IPS DF 6.9 (cell line): ENCODE results near the gene ABCA10.

Source experiments
- DNase-seq: peaks from one replicate; pipeline ENCODE4 v3.0.0-alpha.2; 2013; ENCODE audit warnings: low read depth, low spot score
- H3K27ac ChIP-seq: one replicate; pipeline ENCODE4 v1.5.1; 2013; ENCODE audit warnings: low read length, control low read depth
- H3K27me3 ChIP-seq: 2 replicates; pipeline ENCODE4 v1.6.1; 2013; ENCODE audit warnings: mild to moderate bottlenecking, low read length; ENCODE audit not compliant: control insufficient read depth, insufficient read depth
- H3K36me3 ChIP-seq: 2 replicates; pipeline ENCODE4 v1.6.1; 2013; ENCODE audit warnings: low read length; ENCODE audit not compliant: control insufficient read depth, insufficient read depth
- H3K4me1 ChIP-seq: 2 replicates; pipeline ENCODE4 v1.6.1; 2013; ENCODE audit warnings: low read length; ENCODE audit not compliant: control insufficient read depth, insufficient read depth
- H3K4me3 ChIP-seq: 2 replicates; pipeline ENCODE4 v1.5.1; 2013; ENCODE audit warnings: mild to moderate bottlenecking, low read length
- H3K9me3 ChIP-seq: 2 replicates; pipeline ENCODE4 v1.6.1; 2013; ENCODE audit warnings: low read length, inconsistent platforms; ENCODE audit not compliant: control insufficient read depth, insufficient read depth
- WGBS: extraction: QIAGEN DNeasy Blood & Tissue Kit; methylation state at CpG from one replicate; pipeline ENCODE4 v1.1.7; 2013; ENCODE audit warnings: mixed read lengths, missing lambda C conversion rate; ENCODE audit not compliant: insufficient read length, insufficient coverage; 5-methylcytosine and 5-hydroxymethylcytosine counted together

ABCA10 gene

DNA sequence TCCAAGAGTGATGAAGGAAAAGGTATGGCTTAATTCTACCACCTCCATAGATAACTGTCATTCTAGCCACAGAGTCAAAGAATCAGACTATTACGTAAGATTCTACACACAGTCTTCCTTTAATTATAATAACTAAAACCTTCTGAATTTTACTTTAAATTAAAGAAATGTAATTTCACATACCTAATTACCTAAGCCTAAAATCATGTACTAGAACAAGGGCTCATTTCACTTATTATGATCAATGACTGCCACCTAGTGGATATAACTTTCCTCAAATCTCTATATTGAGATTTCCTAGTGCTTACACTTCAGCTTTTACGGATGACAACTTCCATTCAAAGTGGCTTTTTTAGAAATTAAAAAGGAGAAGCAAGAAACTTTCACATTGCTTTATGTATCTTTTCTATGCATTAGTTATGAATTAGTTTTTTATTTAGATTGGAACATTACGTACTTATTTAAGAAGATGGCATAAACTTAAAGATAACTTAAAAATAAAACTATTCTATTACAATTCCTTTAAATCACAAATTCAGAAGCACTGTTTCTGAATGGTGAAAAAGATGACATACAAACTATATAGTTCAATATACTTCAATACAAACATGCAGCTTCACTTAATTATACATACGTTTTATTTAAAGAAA lies 18.2 kb upstream of the ABCA10 start:
- Histone ChIP-seq H3K4me3 (no peak overlapping the region), H3K4me1 (no peaks in the 10 kb centered on the region), H3K9me3 (no peaks in the 10 kb centered on the region), H3K27me3 (no peaks in the 10 kb centered on the region), H3K27ac (no peak overlapping the region), H3K36me3 (no peaks in the 10 kb centered on the region)
- 100% methylated on average over 1 of the region's 4 CpGs for WGBS
- peak; percentile 4 for DNase-seq

DNA sequence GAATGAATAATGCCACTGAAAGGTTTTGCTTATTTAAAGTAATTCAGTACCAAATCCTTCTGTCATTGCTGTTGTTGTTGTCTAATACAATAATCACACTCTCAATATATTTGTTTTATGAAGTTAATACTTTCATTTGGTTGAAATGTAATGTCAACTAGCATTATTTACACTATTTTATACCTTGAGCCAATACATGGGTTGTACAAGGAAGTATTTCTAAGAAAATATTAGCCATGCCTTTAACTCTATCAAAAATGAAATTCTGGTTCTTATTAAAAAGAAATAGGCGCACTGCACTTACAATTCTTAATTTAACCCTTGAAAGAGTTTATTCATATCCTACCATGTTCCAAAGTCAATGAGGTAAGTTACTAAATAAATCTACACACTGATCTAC lies 17.6 kb upstream of the ABCA10 start:
- no CpG with 5 or more reads among the region's 1 CpG for WGBS
- no peak for DNase-seq

DNA sequence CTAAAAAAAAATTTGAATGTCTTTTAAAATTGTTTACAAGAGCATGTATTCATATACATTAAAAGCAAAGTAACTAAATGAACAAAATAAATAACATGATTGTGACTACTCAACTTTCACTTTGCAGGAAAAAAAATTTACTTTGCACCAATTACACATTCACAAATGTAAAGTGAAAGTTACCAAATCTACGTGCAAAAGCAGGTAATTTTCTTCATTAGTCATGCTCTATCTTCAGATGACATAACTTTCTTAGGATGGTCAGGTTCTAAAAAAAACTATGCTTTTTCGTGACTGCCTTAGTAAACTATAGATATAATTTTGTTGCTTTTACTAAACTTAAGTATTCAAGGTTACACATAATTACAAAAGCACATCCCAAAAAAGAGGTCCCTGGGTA lies 17.0 kb upstream of the ABCA10 start:
- H3K27ac ChIP-seq, result no peak overlapping the region
- no peaks in the 10 kb centered on the region for H3K27me3 ChIP-seq
- WGBS, result no CpG with 5 or more reads among the region's 2 CpGs
- no peaks in the 10 kb centered on the region for H3K9me3 ChIP-seq
- H3K4me1 ChIP-seq, result no peaks in the 10 kb centered on the region
- no peak overlapping the region for H3K4me3 ChIP-seq
- DNase-seq, result no peak
- H3K36me3 ChIP-seq, result no peaks in the 10 kb centered on the region

More for the DNA sequence above, 17.6 kb upstream of the ABCA10 start:
- Histone ChIP-seq H3K27ac (no peak overlapping the region), H3K4me3 (no peak overlapping the region), H3K4me1 (no peaks in the 10 kb centered on the region), H3K27me3 (no peaks in the 10 kb centered on the region), H3K36me3 (no peaks in the 10 kb centered on the region), H3K9me3 (no peaks in the 10 kb centered on the region)

DNA sequence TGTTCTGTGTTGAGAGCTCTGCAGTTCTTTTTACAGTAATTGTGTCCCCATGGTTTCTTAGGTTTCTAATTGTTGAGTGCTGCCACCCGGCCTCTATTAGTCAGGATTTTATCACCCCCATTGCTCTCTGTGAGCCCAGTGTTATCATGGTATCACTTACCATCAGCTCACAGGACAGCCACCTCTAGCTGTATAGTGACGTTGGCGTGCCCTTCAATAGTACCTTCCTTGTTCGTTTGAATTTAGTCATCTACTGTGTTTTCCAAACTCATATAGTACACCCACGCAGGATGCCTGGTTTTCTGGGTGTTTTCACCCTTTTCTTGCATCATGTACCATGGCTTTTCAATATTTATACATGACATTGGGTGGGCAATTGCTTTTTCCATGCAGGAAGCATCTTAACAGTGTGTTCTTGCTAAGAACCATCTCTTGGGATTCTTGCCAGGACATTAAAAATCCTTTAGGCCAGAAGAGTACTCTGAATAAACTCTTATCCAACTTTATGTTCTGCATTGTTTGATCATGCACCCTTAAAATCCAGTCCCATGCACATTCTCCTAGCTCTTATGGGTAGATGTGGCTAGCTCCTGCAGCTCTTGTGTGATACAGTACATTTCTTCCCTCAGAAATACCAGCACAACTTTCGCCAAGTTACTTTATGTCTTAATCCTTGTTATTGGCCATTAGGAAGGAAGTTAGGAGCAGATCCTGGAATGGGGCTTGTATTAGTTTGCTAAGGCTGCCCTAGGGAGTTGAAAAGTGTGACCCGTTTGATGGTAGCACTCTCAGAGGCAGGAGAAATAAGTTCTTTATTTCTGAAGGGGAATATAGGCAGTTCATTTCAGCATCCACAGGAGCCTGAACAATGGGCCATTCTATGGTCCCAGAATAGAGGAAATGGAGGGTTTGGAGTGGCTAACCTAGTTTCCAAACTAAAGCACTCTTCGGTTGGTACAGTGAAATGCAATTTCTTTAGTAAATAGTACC lies 11.3 kb upstream of the ABCA10 start:
- DNase-seq, result no peak
- Histone ChIP-seq H3K4me1 (no peaks in the 10 kb centered on the region; the same call in 1 of the 2 replicates), H3K27me3 (no peaks in the 10 kb centered on the region), H3K4me3 (no peak overlapping the region), H3K36me3 (no peaks in the 10 kb centered on the region), H3K9me3 (no peaks in the 10 kb centered on the region; the same call in 1 of the 2 replicates), H3K27ac (no peak overlapping the region)
- no CpG with 5 or more reads among the region's 8 CpGs for WGBS

DNA sequence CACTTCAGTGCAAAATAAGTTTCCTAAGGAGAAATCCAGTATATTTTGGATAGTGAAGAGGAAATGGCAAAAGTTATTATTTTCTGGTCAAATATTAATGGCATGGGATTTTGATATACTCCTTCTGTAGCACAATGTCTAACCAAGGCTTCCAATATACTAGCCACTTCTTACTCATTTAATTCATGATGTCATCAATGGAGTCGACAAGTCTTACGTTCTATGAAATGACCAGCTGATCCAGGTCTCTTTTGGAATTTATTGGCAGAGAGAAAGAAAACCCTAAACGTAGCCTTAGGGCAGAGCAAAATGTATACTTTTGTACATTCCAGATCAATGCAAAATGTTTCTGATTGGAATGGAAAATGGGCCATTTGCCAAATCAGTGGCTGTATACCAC lies 8.3 kb upstream of the ABCA10 start:
- no peaks in the 10 kb centered on the region; the same call in 1 of the 2 replicates for H3K9me3 ChIP-seq
- no peak for DNase-seq
- no peaks in the 10 kb centered on the region for H3K27me3 ChIP-seq
- no peaks in the 10 kb centered on the region for H3K36me3 ChIP-seq
- H3K27ac ChIP-seq, result no peak overlapping the region
- H3K4me3 ChIP-seq, result no peak overlapping the region
- no peaks in the 10 kb centered on the region; the same call in none of the 2 replicates for H3K4me1 ChIP-seq
- no CpG with 5 or more reads among the region's 3 CpGs for WGBS

DNA sequence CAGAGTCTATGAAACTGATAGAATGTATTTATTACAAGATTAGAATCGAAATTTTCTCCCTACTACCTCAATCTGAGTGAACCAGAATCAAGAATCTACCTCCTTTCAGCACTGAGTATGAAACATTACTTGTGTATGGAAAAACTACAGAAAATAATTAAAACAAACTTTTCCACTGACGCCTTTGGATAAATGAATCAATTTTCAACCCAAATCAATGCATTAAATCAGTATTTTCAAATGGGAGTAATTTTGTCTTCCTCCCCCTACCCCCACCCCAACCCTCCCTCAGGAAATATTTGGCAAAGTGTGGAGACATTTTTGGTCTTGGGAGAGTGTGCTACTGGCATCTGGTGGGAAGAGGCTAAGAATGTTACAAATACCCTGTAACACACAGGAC lies 7.8 kb upstream of the ABCA10 start:
- Histone ChIP-seq H3K9me3 (no peaks in the 10 kb centered on the region; the same call in 1 of the 2 replicates), H3K27me3 (no peaks in the 10 kb centered on the region), H3K27ac (no peak overlapping the region), H3K4me3 (no peak overlapping the region), H3K36me3 (no peaks in the 10 kb centered on the region), H3K4me1 (no peaks in the 10 kb centered on the region; the same call in none of the 2 replicates)
- WGBS, result no CpG with 5 or more reads among the region's 2 CpGs
- DNase-seq, result no peak

DNA sequence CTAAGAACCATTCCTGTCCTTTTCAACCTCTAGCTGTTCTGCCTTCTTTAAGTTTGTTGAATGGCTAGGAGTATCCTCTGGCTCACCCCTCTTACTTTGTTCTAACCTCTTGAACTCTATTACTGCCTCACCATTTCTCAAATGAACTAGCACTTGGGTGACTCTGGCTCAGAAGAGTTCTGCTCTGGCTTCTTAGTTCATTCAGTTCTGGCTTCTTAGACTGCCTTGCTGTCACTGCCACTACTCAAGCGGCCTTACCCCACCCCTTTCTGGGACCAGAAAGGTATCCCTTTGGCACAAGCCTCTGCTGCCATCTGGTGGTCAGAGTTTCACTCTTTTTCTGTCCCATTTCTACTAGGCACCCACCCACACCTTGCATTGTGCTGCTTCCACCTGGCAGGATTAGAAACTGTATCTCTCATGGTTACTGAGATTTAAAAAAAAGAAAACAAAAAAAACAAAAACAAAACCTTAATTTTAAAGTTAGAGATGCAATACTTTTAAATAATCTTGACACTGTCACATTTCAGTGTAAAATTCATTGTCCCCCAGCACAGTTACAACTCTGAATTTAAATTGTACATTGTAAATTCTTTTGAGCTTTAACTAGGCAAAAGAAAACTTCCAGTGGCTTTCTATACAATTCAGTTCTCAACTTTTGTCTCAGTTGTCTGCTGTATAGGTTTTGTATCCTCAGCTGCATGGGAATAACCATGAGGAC lies 6.9 kb upstream of the ABCA10 start:
- Histone ChIP-seq H3K9me3 (no peaks in the 10 kb centered on the region; the same call in 1 of the 2 replicates), H3K27me3 (no peaks in the 10 kb centered on the region), H3K4me3 (no peak overlapping the region), H3K27ac (no peak overlapping the region), H3K36me3 (no peaks in the 10 kb centered on the region), H3K4me1 (no peaks in the 10 kb centered on the region; the same call in none of the 2 replicates)
- WGBS, result no CpG with 5 or more reads among the region's 1 CpG
- DNase-seq, result peak; percentile 91

DNA sequence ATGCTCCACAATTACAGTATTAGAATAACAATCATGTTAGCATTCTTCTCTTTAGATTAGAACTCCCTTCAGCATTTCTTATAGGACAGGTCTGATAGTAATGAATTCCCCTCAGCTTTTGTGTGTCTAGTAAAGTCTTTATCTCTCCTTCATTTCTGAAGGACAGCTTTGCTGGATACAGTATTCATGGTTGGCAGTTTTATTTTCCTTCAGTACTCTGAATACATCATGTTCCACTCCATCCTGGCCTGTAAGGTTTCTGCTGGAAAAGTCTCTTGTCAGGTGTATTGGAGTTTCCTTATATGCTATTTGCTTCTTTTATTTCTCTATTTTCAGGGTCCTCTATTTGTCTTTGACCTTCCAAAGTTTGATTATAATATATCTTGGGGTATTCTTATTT lies 4.0 kb upstream of the ABCA10 start:
- no peak for DNase-seq
- H3K27me3 ChIP-seq, result no peaks in the 10 kb centered on the region
- H3K4me3 ChIP-seq, result no peak overlapping the region
- no peaks in the 10 kb centered on the region for H3K9me3 ChIP-seq
- no peaks in the 10 kb centered on the region; the same call in none of the 2 replicates for H3K4me1 ChIP-seq
- H3K36me3 ChIP-seq, result no peaks in the 10 kb centered on the region
- H3K27ac ChIP-seq, result no peak overlapping the region

DNA sequence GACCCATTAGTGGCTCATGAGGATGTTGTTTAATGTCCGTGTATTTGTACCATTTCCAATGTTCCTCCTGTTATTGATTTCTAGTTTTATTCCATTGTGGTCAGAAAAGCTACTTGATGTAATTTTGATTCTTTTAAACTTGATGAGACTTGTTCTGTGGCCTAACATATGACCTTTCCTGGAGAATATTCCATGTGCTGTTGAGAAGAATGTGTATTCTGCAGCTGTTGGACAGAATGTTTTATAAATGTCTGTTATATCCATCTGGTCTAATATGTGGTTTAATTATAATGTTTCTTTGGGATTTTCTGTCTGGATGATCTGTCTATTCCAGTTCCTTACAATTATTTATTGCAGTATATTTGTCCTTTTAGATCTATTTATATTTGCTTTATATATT lies 2.9 kb upstream of the ABCA10 start:
- no peak for DNase-seq
- Histone ChIP-seq H3K27ac (no peak overlapping the region), H3K4me1 (no peaks in the 10 kb centered on the region; the same call in none of the 2 replicates), H3K9me3 (no peaks in the 10 kb centered on the region), H3K4me3 (no peak overlapping the region), H3K27me3 (no peaks in the 10 kb centered on the region), H3K36me3 (no peaks in the 10 kb centered on the region)
- no CpG with 5 or more reads among the region's 1 CpG for WGBS

DNA sequence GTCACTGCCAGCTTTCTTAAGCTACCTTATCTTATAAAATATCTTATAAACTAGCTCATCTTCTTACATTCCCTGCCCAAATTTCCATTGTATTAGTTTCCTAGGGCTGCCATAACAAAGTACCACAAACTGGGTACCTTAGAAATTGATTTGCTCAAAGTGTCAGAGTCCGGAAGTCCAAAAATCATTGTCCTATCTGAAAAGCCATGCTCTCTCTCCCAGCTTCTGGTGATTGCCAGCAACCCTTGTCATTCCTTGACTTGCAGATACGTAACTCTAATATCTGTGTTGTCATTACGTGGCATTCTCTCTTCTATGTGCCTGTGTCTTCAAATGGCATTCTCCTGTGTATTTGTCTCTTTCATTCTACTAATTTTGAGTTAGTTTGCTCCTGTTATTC lies 2.3 kb upstream of the ABCA10 start:
- H3K9me3 ChIP-seq, result no peaks in the 10 kb centered on the region
- WGBS, result no CpG with 5 or more reads among the region's 3 CpGs
- DNase-seq, result no peak
- H3K4me3 ChIP-seq, result no peak overlapping the region
- no peaks in the 10 kb centered on the region; the same call in none of the 2 replicates for H3K4me1 ChIP-seq
- no peaks in the 10 kb centered on the region for H3K27me3 ChIP-seq
- no peaks in the 10 kb centered on the region for H3K36me3 ChIP-seq
- H3K27ac ChIP-seq, result no peak overlapping the region
